HG02885 (cell line): ENCODE results near the gene SDK2.

Experiments used
- ATAC-seq: cut with Tn5 transposase; IDR thresholded peaks from one replicate; pipeline ENCODE4 v1.9.1; 2021; ENCODE audit warnings: mild to moderate bottlenecking; ENCODE audit not compliant: unreplicated experiment, poor library complexity

The SDK2 gene

GRCh38 chr17:73639322-73639721, 4.9 kb downstream of the SDK2 start:
- no peak for ATAC-seq

DNA sequence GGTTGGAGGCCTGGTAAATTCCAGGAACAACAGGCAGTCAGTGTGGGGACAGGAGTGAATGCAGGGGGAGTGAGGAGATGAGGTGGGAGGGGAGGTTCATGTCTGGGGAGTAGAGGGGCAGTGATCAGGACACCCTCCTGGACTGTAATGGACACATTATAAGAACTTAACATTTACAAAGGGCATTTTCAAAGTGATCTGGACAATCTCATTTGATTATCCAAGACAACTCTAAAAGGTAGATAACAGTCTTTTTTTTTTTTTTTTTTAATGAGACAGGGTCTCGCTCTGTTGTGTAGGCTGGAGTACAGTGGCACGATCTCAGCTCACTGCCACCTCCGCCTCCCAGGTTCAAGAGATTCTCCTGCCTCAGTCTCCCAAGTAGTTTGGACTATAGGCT, 5.7 kb downstream of the SDK2 start:
- ATAC-seq: no peak

DNA sequence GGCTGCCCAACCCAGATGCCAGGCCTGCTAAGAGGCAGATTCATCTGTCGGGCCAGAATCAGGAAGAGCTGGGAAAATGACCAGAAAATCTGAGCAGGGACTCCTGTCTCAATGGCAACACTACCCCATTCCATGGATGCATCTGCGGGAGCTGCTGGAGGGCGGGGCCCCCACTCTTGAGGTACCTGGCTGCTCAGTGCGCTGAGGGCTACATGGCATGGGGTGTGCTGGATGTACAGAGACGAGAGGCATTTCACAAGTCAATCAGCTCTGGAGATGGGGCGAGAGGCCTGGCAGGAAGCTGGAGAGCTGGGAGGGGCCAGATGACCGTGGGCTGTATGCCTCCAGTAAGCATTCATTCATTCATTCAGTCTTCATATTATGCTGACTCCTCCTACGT, 6.4 kb downstream of the SDK2 start:
- ATAC-seq: no peak

GRCh38 chr17:73635101-73635817, 9.0 kb downstream of the SDK2 start:
- no peak for ATAC-seq

DNA sequence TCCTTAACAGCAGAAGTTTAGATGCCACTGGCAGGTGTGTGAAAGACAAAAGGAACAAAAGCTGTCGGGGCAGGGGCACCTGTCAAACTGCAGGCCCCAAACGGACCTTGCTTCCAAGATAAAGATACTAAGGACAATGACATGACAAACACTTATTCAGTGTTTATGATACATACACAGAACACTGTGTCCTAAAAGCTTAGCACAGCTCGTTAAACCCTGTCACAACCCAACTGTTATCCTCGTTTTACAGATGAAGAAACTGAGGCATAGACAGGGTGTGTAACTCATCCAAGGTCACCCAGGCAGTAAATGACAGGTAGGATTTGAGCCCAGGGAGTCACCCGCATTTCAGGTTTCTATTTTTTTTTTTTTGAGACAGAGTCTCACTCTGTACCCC, 9.6 kb downstream of the SDK2 start:
- ATAC-seq: no peak

DNA sequence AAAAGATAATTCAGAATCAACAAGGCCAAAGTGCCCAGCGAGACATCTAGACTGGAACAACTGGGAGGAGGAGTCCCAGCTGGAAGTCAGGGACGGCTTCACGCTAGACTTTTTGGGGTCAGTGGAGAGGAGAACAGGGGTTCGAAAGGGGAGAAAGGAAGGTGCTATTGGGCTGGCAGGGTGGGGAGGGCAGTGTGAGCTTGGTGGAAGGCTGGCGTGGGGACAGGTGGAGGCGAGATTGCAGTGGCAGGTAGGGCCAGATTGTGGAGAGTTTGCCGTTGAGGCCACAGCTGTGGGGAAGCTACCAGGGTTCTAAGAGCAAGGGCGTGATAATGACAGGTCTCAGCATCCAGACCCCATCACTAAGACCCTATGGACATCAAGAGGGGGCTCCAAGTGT, 10.5 kb downstream of the SDK2 start:
- no peak for ATAC-seq

GRCh38 chr17:73632513-73632912, 11.7 kb downstream of the SDK2 start:
- ATAC-seq: no peak

DNA sequence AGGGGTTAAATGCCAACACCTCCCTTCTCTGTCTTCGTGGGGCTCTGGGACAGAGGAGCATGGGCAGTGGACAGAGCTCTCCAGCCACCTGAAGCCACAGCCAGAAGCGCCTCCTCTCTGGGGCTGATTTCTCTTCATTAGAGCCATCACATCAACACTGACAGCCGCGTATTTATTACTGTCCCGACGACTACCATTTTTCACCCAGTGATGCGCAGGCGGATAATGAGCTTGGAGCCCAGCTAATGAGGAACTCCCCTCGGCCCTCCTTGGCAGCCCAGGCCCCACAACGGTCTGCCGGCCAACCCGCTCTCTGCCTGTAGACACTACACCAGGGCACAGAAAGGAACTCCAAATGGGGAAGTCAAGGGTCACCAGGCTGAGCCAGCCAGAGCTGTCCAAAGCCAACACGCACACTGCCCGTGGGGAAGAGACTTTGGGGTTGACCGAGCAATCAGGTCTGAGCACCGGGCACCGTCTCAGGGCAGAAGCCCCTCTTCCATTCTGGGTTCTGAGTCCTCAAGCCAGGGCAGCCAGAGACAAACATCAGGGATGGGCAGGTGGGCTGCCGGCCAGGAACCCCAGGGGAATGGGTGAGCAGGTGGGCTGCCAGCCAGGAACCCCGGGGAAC, 13.2 kb downstream of the SDK2 start:
- ATAC-seq: no peak

- no peak for ATAC-seq
These were observed 13.7 kb downstream of the SDK2 start for GRCh38 chr17:73630531-73630930.

DNA sequence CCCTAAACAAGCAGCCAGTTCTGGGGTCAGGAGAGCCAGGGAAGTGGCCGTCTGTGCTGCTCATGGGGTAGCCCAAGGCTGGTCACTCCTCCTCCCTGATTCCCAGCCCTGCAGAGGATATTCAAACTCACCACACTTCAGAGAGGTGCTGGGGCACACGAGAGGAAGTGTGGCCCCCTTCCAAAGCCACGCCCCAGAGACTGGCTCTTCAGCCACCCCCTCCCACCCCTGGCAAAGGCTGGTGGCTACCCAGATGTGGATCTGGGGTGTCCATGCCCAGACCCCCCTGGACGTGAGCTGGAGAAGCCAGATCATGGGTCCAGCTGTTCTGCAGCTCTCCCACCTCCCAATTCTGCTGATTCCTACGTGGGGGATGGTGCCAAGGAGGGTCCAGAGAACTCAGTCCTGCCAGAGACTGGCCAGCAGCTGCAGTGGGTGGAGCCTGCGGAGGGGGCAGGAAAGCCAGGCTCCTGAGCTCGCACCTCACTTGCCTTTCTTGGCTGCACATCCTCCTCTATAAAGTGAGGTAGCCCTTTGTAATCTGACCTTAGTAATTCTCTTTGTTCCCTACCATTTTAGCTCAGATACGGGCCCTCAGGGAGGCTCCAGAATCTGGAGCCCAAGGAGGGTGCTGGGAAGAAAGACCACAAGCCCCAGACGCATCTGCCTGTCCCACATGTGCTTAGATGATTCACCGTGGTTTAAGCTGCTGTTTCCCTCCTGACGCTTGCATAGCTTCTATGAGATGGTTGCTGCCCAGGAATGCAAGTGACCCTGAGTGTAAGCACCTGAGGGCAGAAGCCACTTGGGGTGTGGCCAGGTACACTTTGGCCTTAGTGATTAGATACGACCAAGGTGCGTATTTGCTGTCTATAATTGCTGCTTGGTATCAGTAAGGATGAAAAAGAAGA, 15.3 kb downstream of the SDK2 start:
- no peak for ATAC-seq

- no peak for ATAC-seq
These were observed 18.1 kb downstream of the SDK2 start for GRCh38 chr17:73625991-73626673.

GRCh38 chr17:73625006-73625405, 19.2 kb downstream of the SDK2 start:
- ATAC-seq: no peak

DNA sequence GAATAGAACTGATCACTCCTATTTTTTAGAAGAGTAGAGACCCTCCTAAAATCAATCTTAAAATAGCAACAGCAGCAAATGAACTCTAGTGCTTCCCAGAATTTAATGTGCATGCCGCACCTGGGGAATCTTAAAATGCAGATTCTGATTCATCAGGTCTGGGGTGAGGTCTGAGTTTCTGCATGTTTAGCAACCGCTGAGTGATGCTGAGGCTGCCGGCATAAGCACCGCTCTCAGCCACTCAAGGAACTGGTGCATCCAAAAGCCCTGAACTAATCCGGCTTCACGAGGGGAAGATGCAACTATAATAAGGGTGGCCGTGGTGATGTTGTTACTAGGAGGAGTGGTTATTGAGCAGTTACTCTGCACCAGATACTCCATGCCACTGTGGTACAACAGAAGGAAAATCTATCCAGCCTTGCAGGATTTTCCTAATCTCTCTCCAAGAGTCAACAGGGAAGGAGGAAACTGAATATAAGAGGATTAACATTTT, 19.7 kb downstream of the SDK2 start:
- ATAC-seq: no peak

DNA sequence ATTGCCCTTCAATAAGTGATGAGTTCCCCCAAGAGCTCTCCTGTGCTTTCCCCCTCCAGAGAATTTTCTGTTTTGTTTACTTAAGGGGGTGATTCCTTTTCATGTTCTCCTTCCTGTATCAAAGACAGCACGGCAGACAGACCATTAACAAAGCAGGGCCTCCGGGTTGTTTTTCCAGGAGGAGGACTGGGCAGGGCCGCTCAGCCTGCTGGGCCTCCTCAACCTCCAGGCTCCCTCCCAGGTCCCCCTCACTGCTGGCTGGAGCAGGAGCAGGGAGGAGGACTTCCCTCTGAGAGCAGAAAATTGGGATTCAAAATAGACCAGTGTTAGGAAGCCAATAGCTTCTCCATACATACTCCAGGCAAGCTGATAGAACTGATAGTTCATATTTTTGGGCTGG, 20.4 kb downstream of the SDK2 start:
- no peak for ATAC-seq

DNA sequence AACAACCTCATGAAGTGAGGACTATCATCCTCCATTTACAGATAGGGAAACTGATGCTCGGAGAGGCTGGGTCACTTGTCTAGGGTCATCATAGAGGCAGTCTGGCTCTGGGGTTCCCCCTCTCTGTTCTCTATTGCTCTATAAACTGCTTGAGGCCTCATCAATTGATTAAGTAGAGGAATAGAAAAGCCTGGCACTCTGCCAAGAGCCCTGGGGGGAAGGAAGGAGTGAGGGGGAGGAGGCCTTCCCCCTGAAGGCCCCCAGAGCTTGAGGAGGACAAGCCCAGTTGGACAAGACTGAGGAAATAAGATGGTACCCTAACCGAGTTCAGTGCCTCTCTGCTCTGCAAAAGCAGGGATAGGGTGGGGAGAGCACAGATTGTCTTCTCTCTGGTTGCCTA, 21.0 kb downstream of the SDK2 start:
- ATAC-seq: no peak

DNA sequence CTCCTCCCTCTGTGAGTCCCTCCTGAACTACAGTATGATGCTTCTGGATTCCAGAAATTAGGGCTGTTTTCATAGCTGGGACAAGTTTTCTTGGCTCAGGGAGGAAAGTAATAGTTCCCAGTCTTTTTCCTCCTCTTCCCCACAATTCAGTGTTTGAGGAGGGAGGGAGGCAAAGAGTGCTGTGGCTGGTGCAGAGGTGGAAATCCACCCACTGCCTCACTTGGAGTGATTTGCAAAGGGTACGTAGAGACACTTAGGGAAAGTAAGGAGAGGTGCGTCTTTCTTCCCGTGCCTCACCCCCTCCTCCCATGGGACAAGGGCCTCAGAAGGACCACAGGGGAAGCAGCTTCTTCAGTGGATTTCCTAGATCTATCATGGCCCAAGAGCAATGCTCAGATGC, 21.9 kb downstream of the SDK2 start:
- ATAC-seq: no peak

GRCh38 chr17:73621685-73622084, 22.6 kb downstream of the SDK2 start:
- ATAC-seq: no peak

- no peak for ATAC-seq
These were observed 23.8 kb downstream of the SDK2 start for GRCh38 chr17:73620414-73620813.

GRCh38 chr17:73617501-73617900, 26.7 kb downstream of the SDK2 start:
- ATAC-seq: no peak

DNA sequence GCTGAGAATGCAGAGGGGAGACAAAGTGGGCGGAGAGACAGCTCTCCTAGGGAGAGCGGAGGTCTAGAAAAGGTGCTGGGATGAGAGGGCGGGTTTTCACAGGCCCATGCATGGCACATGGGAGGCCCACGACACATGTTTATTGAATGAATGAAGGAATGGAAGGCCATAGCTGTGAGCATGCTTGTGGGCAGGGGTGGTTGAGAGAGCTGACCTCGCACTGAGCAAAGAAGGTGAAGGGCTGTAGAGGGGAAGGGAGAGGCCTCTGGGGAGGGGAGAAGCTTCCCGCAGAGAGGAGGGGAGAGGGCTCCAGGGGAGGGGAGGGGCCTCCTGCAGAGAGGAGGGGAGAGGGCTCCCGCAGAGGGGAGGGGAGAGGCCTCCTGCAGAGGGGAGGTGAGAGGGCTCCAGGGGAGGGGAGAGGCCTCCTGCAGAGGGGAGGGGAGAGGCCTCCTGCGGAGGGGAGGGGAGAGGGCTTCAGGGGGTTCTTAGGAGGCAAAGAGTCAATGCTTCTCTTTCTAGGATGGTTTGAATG, 27.3 kb downstream of the SDK2 start:
- no peak for ATAC-seq
